Osteoblast (primary cell): ENCODE data around the gene CADPS2. TPM values are rescaled to one million over a fixed set of nuclear protein-coding genes. Genes with fewer than 3 reads are reported as not detected.
A peak's percentile ranks its signal among the peaks of the same experiment; 100 is the strongest.

Experiments used
- DNase-seq: peaks from one replicate; pipeline ENCODE4 v3.0.0; 2011; ENCODE audit warnings: low spot score, mixed read lengths; ENCODE audit not compliant: insufficient read length; ENCODE audit errors: missing footprints
- H2AFZ ChIP-seq: 2 replicates; pipeline ENCODE4 v1.6.0; 2011; ENCODE audit warnings: mild to moderate bottlenecking, low read length
- H3K27ac ChIP-seq: 2 replicates; pipeline ENCODE4 v1.5.1; 2011; ENCODE audit warnings: mild to moderate bottlenecking, low read depth, low read length, moderate library complexity
- H3K27me3 ChIP-seq: 2 replicates; pipeline ENCODE4 v1.6.0; 2012; ENCODE audit warnings: mild to moderate bottlenecking, control low read depth, inconsistent platforms, low read length, moderate library complexity; ENCODE audit not compliant: insufficient read depth
- H3K36me3 ChIP-seq: 2 replicates; pipeline ENCODE4 v1.5.1; 2011; ENCODE audit warnings: mild to moderate bottlenecking, low read length, control low read depth, moderate library complexity; ENCODE audit not compliant: insufficient read depth
- H3K4me1 ChIP-seq: 2 replicates; pipeline ENCODE4 v1.5.1; 2011; ENCODE audit warnings: mild to moderate bottlenecking, low read length, control low read depth, moderate library complexity; ENCODE audit not compliant: insufficient read depth
- H3K4me2 ChIP-seq: 2 replicates; pipeline ENCODE4 v1.6.0; 2011; ENCODE audit warnings: mild to moderate bottlenecking, low read length; ENCODE audit not compliant: insufficient read depth
- H3K4me3 ChIP-seq: fragments of 200-600 bp; sonication (generic); 3 replicates; pipeline ENCODE4 v1.5.1; 2012; ENCODE audit warnings: mild to moderate bottlenecking, low read length, inconsistent platforms; ENCODE audit not compliant: insufficient read depth
- H3K79me2 ChIP-seq: 2 replicates; pipeline ENCODE4 v1.6.0; 2012; ENCODE audit warnings: mild to moderate bottlenecking, low read length, control low read depth, inconsistent platforms; ENCODE audit not compliant: insufficient read depth
- H3K9me3 ChIP-seq: 2 replicates; pipeline ENCODE4 v1.5.1; 2011; ENCODE audit warnings: low read depth, low read length, control low read depth
- H4K20me1 ChIP-seq: 2 replicates; pipeline ENCODE4 v1.6.0; 2012; ENCODE audit warnings: mild to moderate bottlenecking, low read length, control low read depth; ENCODE audit not compliant: insufficient read depth
- total RNA-seq: library from RNA; depleted of rRNA; stranded (reverse); fragments of >200 nt; gene quantifications from 2 replicates; pipeline ENCODE4 v1.2.3, GENCODE V29; 2012
- TF ChIP-seq, protein P1 (sequence below): IDR thresholded peaks from 2 replicates; pipeline ENCODE4 v1.5.1; 2011; ENCODE audit warnings: mild to moderate bottlenecking, low read depth, low read length, moderate library complexity; ENCODE audit errors: extremely low read depth

Gene CADPS2
- total RNA-seq, 1 donor = 21.7 TPM

DNA sequence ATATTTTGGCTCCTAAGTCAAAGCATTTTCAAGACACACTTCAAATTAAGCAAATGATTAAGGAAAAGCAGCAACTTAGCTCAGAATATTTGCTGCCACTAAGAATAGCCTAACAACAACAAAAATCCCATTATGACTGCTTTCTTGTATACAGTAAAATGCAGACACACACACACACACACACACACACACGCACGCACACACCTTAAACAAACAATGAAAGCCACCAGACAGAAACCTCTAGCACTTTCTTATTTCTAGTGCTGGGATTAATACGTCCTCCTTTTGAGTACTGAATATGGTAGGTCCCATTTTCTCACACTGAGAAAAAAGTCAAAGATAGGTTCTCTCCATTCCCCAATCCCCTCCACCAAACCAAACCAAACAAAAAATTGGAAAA is 558.3 kb downstream of the CADPS2 start:
- no peak overlapping the region for H3K4me2 ChIP-seq
- H4K20me1 ChIP-seq = no peaks in the 10 kb centered on the region
- TF ChIP-seq, protein P1, sequence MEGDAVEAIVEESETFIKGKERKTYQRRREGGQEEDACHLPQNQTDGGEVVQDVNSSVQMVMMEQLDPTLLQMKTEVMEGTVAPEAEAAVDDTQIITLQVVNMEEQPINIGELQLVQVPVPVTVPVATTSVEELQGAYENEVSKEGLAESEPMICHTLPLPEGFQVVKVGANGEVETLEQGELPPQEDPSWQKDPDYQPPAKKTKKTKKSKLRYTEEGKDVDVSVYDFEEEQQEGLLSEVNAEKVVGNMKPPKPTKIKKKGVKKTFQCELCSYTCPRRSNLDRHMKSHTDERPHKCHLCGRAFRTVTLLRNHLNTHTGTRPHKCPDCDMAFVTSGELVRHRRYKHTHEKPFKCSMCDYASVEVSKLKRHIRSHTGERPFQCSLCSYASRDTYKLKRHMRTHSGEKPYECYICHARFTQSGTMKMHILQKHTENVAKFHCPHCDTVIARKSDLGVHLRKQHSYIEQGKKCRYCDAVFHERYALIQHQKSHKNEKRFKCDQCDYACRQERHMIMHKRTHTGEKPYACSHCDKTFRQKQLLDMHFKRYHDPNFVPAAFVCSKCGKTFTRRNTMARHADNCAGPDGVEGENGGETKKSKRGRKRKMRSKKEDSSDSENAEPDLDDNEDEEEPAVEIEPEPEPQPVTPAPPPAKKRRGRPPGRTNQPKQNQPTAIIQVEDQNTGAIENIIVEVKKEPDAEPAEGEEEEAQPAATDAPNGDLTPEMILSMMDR = no peak
- H2AFZ ChIP-seq = no peak overlapping the region
- no peaks in the 10 kb centered on the region for H3K27me3 ChIP-seq
- no peak for DNase-seq
- no peak overlapping the region for H3K27ac ChIP-seq
- no peaks in the 10 kb centered on the region for H3K79me2 ChIP-seq
- H3K4me3 ChIP-seq = no peak overlapping the region
- no peaks in the 10 kb centered on the region for H3K36me3 ChIP-seq
- H3K9me3 ChIP-seq = no peaks in the 10 kb centered on the region
- H3K4me1 ChIP-seq = no peaks in the 10 kb centered on the region

DNA sequence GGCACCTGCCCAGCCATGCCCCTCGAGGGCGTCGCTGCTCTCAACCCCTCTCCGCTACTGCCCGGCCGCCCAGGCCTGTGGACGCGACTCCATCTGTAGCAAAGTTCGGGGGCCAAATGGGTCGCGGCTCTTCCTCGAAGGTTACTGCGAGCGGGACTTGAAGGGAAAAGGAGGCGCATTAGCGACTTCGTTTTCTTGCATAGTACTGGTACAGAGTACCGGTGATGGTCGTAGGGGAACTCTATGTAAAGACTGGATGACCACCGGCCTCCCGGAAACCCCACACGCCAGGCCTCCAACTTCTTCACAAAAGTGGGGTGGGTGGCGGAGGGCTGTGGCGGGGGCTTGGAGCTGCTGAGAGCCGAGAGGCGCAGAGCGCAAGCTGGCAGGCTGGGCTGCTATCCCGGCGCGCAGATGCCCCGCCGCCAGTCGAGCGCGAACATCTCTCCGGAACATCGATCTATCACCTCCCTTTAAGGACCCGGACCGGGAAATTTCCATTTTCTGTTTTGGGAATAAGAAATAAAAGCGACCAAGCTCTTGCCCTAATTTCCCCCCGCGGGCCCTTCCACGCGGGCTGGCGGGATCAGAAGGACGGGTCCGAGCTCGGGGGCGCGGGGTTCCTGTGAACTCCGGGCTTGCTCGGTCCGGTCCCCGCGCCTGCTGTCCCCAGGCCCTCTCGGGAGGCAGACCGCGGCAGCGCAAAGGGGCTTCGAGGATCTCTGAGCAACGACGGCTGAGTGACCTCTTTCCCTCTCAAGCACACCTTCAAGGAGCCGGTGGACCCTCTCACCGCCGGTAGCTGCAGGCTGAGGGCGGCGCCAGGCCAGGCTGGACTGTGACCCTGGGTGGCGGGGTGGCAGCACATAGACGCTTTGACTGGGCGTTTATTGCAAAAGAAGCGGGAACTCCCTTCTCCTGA is 569.5 kb downstream of the CADPS2 start:
- no peak overlapping the region for H2AFZ ChIP-seq
- no peak overlapping the region for H3K27ac ChIP-seq
- no peak overlapping the region for H3K4me3 ChIP-seq
- H3K4me2 ChIP-seq = no peak overlapping the region
- TF ChIP-seq, protein P1 = no peak
- no peaks in the 10 kb centered on the region for H3K79me2 ChIP-seq
- H3K36me3 ChIP-seq = no peaks in the 10 kb centered on the region
- peaks cover 57% of the 10 kb centered on the region for H3K27me3 ChIP-seq
- no peak for DNase-seq
- H4K20me1 ChIP-seq = no peaks in the 10 kb centered on the region
- no peaks in the 10 kb centered on the region for H3K4me1 ChIP-seq
- no peaks in the 10 kb centered on the region for H3K9me3 ChIP-seq

DNA sequence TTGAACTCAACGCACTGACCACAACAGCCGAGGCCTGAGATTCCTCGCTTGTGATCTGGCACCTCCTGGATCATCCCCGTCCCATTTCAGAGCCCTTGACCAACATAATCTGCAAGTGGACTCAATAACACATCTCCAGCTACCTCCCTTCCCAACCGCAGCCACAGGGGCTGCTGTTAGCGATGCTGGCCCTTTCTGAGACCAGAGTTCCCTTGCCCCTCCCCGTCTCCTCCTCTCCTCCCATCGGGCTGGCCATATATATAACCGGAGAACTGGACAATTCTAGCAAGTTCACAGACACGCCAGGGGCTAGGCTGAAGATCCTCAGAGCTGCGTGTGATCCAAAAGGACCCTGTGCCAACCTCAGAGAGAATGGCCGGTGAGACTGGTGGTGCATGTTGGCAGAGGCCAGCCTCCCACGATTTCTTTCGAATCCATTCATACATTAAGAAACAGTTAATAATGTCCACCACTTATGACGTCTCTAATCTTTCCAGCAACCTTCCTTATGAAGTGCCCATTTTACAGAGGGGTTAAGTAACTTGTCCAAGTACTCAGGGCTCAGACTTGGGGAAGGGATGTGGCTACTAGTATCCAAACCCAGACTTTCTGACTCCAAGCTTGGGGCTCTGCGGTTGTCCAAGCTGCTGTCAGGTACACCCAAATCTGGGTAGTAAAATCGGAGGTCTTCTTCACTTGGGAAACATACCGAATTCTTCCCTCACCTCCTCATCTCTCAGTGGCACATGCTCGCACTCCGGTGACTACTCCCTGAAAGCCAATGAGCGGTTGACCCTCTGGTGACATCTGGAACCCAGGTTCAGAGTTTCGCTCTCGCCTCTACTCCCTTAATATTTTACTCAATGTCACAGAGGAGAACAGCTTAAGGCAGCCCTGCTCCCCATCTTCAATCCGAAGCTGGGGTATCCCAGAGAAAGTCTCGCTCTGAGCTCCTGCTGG is 570.5 kb downstream of the CADPS2 start:
- Histone ChIP-seq H3K4me2 (no peak overlapping the region), H4K20me1 (no peaks in the 10 kb centered on the region)

More for the DNA sequence above, 570.5 kb downstream of the CADPS2 start:
- Histone ChIP-seq H3K4me3 (no peak overlapping the region), H2AFZ (no peak overlapping the region), H3K36me3 (no peaks in the 10 kb centered on the region), H3K27ac (no peak overlapping the region), H3K27me3 (peaks cover 67% of the 10 kb centered on the region), H3K4me1 (no peaks in the 10 kb centered on the region), H3K79me2 (no peaks in the 10 kb centered on the region), H3K9me3 (no peaks in the 10 kb centered on the region)
- TF ChIP-seq, protein P1 = no peak
- DNase-seq = peak; percentile 69
